GM19452 (cell line): Measurements from ENCODE around the gene TNFSF13B.

Experiments
- ATAC-seq: cut with Tn5 transposase; IDR thresholded peaks from one replicate; pipeline ENCODE4 v1.9.1; 2021; ENCODE audit not compliant: unreplicated experiment

The TNFSF13B gene

DNA sequence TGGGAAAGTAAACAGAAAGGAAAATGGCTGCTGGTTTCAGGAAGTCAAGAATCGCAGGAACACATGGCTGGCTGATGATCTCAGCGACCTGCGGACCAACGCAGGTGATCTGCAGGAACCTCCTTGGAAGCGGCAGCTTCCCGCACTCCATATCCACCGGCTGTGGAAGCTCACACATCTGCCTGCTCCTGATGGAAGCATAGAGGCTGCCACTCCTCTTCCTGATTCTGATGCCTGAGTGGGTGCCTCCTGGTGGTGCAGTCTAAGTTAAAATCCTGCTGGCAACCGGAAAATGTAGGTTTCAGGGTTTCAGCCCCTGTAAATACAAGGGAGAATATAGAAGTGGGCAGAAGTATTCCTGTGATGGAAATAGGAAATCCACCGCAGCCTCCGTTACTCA, 75.5 kb downstream of the TNFSF13B start:
- ATAC-seq, result no peak

DNA sequence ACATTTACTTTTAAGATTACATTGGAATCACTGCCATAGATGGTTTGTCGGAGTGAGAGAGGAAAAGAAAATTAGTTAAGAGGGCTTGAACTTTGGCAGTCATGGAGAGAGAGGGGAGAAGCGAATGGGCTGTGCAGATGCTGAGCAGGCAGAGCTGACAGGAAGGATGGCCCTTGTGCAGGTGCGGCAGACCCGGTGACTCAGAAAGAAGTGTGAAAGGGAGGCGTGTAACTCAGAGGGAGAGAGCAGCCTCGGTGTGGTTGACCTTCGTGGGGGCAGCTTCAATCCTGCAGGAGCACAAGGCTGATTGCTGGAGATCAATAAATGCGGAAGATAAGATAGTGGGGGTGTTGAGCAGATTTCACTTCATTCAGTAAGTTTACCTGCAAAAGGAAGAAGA, 76.9 kb downstream of the TNFSF13B start:
- no peak for ATAC-seq

DNA sequence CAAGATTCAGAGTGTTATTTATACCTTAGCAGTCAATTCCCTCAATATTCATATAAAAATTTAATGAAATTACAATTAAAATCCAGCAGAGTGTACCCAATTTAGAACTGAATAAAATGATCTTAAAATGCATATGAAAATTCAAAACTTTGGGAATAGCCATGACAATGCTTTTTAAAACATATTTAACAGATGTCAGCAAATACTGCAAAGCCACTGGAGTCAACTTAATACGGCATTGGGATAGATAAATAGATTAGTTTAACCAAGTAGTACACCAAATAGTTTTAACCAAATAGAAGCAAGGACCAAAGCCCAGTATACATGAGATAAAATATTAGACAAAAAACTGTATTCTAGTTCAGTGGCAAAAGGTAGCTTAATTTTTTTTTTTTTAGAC, 79.8 kb downstream of the TNFSF13B start:
- ATAC-seq, result no peak

DNA sequence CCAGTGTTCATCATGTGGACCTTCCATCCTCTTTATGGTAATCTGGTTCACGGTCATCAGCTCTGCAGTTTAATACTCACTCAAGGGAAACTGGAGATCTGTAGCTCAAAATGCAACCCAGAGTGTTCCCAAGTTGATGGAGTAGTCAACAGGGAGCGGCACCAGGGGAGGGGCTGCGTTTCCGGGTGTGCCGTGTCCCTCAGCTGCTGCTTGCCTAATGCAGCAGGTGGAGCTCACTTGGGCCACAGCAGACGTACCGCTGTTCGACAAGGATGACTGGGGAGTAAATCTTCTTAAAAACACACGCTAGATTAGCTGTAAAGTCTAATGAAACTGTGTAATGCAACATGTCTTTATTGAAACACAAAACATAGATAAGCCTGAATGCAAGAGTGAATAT, 81.1 kb downstream of the TNFSF13B start:
- ATAC-seq, result no peak

- no peak for ATAC-seq
Observed at GRCh38 chr13:108352599-108352998, 83.1 kb downstream of the TNFSF13B start.

- no peak for ATAC-seq
Observed at GRCh38 chr13:108357228-108357627, 87.7 kb downstream of the TNFSF13B start.
